A673 (cell line): ENCODE measurements around the gene TUBB4A.

ENCODE experiments used
- EZH2 ChIP-seq: fragments of 200-600 bp; sonication (generic); IDR thresholded peaks from 2 replicates; pipeline ENCODE4 v1.6.1; 2017; ENCODE audit warnings: borderline replicate concordance, low read depth, mild to moderate bottlenecking, mixed read lengths, antibody characterized with exemption, low read length; ENCODE audit not compliant: poor library complexity, severe bottlenecking
- TF ChIP-seq, protein P1 (sequence below): fragments of 300-800, 200-600 bp; sonication (generic); conservative IDR thresholded peaks from 2 replicates; pipeline ENCODE4 v1.5.1; 2017; ENCODE audit warnings: low read depth, mild to moderate bottlenecking, antibody characterized with exemption, low read length, moderate library complexity, mixed read lengths

DNA sequence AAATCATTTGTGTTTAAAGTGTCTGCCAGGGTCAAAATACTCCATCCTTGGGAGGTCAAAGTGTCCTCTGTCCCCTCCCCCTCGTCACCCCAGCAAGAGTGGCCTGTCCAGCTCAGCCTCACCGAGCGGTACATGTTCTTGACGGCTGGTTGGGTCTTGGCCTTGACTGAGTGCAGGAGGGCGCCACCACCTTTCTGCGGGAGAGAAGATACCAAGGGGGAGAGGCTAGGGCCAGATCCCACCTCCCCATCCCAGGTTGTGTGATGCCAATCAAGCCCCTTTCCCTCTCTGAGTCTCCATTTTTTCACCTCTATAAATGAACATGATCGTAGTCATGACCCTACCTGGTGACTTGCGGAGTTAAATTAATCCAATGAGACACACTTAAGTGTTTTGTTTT, 31.9 kb downstream of the TUBB4A start:
- TF ChIP-seq, protein P1, sequence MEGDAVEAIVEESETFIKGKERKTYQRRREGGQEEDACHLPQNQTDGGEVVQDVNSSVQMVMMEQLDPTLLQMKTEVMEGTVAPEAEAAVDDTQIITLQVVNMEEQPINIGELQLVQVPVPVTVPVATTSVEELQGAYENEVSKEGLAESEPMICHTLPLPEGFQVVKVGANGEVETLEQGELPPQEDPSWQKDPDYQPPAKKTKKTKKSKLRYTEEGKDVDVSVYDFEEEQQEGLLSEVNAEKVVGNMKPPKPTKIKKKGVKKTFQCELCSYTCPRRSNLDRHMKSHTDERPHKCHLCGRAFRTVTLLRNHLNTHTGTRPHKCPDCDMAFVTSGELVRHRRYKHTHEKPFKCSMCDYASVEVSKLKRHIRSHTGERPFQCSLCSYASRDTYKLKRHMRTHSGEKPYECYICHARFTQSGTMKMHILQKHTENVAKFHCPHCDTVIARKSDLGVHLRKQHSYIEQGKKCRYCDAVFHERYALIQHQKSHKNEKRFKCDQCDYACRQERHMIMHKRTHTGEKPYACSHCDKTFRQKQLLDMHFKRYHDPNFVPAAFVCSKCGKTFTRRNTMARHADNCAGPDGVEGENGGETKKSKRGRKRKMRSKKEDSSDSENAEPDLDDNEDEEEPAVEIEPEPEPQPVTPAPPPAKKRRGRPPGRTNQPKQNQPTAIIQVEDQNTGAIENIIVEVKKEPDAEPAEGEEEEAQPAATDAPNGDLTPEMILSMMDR = no peak
- no peak for TF ChIP-seq EZH2
